ENCODE results near the gene ZNF646.
"Not testable (repeated sequence)": the region's sequence is repeated elsewhere in the genome, so short reads cannot be mapped to it uniquely, and the experiment has no call there.

ZNF646 gene

GRCh38 chr16:31088459-31089183 is 14.4 kb downstream of the ZNF646 start, which contains the start of gene PRSS53:
PRSS53 (minus strand) TSS chr16:31088943; CDS start chr16:31088809, 134 bp downstream.
- peaks cover 10% of the 10 kb centered on the region for H3K36me3 ChIP-seq (ENCODE audit: control insufficient read depth, insufficient read depth, low read length)

DNA sequence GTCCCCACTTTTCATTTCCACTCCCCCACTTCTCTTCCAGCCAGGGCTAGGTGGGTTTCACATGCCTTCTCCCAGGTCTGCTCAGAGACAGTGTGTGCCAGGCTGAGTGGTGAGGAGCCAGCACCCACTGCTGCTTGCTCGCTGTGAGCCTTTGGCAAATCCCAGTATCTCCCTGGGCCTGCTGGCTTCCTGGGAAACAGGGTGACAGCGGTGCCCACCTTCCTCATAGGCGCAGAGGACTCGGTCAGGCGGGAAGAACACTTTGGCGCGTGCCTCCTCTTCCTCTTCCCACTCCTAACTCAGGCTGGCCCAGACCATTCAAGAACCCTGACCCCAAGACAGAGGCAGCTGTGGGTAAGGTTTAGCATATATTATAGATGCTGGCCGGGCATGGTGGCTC is 15.0 kb downstream of the ZNF646 start:
- Histone ChIP-seq H3K9ac (ENCODE audit: low read depth, low read length) (no peak overlapping the region), H3K9me3 (ENCODE audit: control insufficient read depth, insufficient read depth, low read length) (no peaks in the 10 kb centered on the region), H3K27me3 (ENCODE audit: control insufficient read depth, insufficient read depth, low read length) (no peaks in the 10 kb centered on the region), H3K4me3 (ENCODE audit: low read depth, low read length) (no peak overlapping the region), H3K36me3 (ENCODE audit: control insufficient read depth, insufficient read depth, low read length) (peaks cover 10% of the 10 kb centered on the region), H3K4me1 (ENCODE audit: control insufficient read depth, insufficient read depth, low read length) (no peaks in the 10 kb centered on the region)

More at GRCh38 chr16:31088459-31089183, 14.4 kb downstream of the ZNF646 start, which contains the start of gene PRSS53:
- no peak within 1 kb of the TSS for H3K9ac ChIP-seq (ENCODE audit: low read depth, low read length)
- H3K4me1 ChIP-seq (ENCODE audit: control insufficient read depth, insufficient read depth, low read length) = no peaks in the 10 kb centered on the region
- no peaks in the 10 kb centered on the region for H3K9me3 ChIP-seq (ENCODE audit: control insufficient read depth, insufficient read depth, low read length)
- no peak within 1 kb of the TSS for H3K4me3 ChIP-seq (ENCODE audit: low read depth, low read length)
- H3K27me3 ChIP-seq (ENCODE audit: control insufficient read depth, insufficient read depth, low read length) = no peaks in the 10 kb centered on the region

- no peak overlapping the region for H3K4me3 ChIP-seq (ENCODE audit: low read depth, low read length)
- no peaks in the 10 kb centered on the region for H3K9me3 ChIP-seq (ENCODE audit: control insufficient read depth, insufficient read depth, low read length)
- peaks cover 10% of the 10 kb centered on the region for H3K36me3 ChIP-seq (ENCODE audit: control insufficient read depth, insufficient read depth, low read length)
- no peak overlapping the region for H3K9ac ChIP-seq (ENCODE audit: low read depth, low read length)
- no peaks in the 10 kb centered on the region for H3K4me1 ChIP-seq (ENCODE audit: control insufficient read depth, insufficient read depth, low read length)
- H3K27me3 ChIP-seq (ENCODE audit: control insufficient read depth, insufficient read depth, low read length) = no peaks in the 10 kb centered on the region
Observed at GRCh38 chr16:31090540-31090939, 16.3 kb downstream of the ZNF646 start.

DNA sequence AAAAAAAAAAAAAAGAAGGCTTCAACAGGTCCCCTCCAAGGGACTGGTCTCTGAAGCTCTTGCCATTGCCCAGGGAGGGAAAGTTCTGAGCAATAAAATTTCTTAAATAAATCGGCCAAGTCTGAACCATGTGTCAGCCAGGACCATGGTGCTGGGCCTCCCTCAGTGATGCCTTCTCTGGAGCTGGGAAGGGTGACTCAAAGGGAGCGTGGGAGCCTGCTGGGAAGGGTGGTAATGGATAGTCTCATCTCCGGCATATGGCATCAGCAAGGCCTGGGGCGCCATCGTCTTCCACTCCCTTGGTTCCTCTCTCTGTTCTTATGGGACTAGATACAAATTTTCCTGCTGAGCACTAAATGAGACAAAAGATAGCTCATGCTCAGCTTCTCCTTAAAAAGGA is 18.1 kb downstream of the ZNF646 start:
- no peak overlapping the region for H3K4me3 ChIP-seq (ENCODE audit: low read depth, low read length)
- H3K9me3 ChIP-seq (ENCODE audit: control insufficient read depth, insufficient read depth, low read length) = no peaks in the 10 kb centered on the region
- peaks cover 10% of the 10 kb centered on the region for H3K36me3 ChIP-seq (ENCODE audit: control insufficient read depth, insufficient read depth, low read length)
- no peak overlapping the region for H3K9ac ChIP-seq (ENCODE audit: low read depth, low read length)
- no peaks in the 10 kb centered on the region for H3K4me1 ChIP-seq (ENCODE audit: control insufficient read depth, insufficient read depth, low read length)
- no peaks in the 10 kb centered on the region for H3K27me3 ChIP-seq (ENCODE audit: control insufficient read depth, insufficient read depth, low read length)

GRCh38 chr16:31093132-31093703 is 19.0 kb downstream of the ZNF646 start:
- H3K9ac ChIP-seq (ENCODE audit: low read depth, low read length) = no peak overlapping the region
- no peaks in the 10 kb centered on the region for H3K4me1 ChIP-seq (ENCODE audit: control insufficient read depth, insufficient read depth, low read length)

DNA sequence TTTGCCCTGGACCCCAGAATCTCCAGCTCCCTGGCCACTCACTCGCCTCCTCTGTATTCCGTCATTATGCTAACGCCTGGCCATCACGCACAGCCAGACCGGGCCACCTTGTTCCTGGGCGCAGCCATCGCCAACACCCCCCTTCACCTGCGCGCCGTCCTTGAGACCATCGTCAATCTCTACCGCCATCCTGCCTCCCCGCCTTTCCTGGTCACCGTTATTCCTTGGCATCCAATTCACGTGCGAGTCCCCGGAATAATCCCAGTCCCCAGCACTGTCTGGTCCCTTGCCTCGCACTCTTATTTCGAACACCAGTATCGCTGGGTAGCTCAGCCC is 19.8 kb downstream of the ZNF646 start:
- Histone ChIP-seq H3K4me3 (ENCODE audit: low read depth, low read length) (peak overlapping the region; percentile 98), H3K4me1 (ENCODE audit: control insufficient read depth, insufficient read depth, low read length) (no peaks in the 10 kb centered on the region), H3K9ac (ENCODE audit: low read depth, low read length) (peak overlapping the region; percentile 85), H3K9me3 (ENCODE audit: control insufficient read depth, insufficient read depth, low read length) (no peaks in the 10 kb centered on the region), H3K27me3 (ENCODE audit: control insufficient read depth, insufficient read depth, low read length) (no peaks in the 10 kb centered on the region), H3K36me3 (ENCODE audit: control insufficient read depth, insufficient read depth, low read length) (peaks cover 10% of the 10 kb centered on the region)

More at GRCh38 chr16:31093132-31093703, 19.0 kb downstream of the ZNF646 start:
- Histone ChIP-seq H3K4me3 (ENCODE audit: low read depth, low read length) (peak overlapping the region; percentile 98), H3K9me3 (ENCODE audit: control insufficient read depth, insufficient read depth, low read length) (no peaks in the 10 kb centered on the region), H3K27me3 (ENCODE audit: control insufficient read depth, insufficient read depth, low read length) (no peaks in the 10 kb centered on the region), H3K36me3 (ENCODE audit: control insufficient read depth, insufficient read depth, low read length) (peaks cover 10% of the 10 kb centered on the region)

- Histone ChIP-seq H3K4me3 (ENCODE audit: low read depth, low read length) (peak within 1 kb of the TSS; percentile 98), H3K9me3 (ENCODE audit: control insufficient read depth, insufficient read depth, low read length) (no peaks in the 10 kb centered on the region), H3K36me3 (ENCODE audit: control insufficient read depth, insufficient read depth, low read length) (peaks cover 10% of the 10 kb centered on the region), H3K4me1 (ENCODE audit: control insufficient read depth, insufficient read depth, low read length) (no peaks in the 10 kb centered on the region), H3K9ac (ENCODE audit: low read depth, low read length) (peak within 1 kb of the TSS; percentile 85), H3K27me3 (ENCODE audit: control insufficient read depth, insufficient read depth, low read length) (no peaks in the 10 kb centered on the region)
Observed at GRCh38 chr16:31094424-31095120, 20.4 kb downstream of the ZNF646 start, which contains the start of gene VKORC1. VKORC1 (minus strand) TSS chr16:31094797; CDS start chr16:31094729, 68 bp downstream.

GRCh38 chr16:31099860-31100638 is 25.8 kb downstream of the ZNF646 start:
- Histone ChIP-seq H3K27me3 (ENCODE audit: control insufficient read depth, insufficient read depth, low read length) (no peaks in the 10 kb centered on the region), H3K36me3 (ENCODE audit: control insufficient read depth, insufficient read depth, low read length) (no peaks in the 10 kb centered on the region), H3K9ac (ENCODE audit: low read depth, low read length) (no peak overlapping the region), H3K4me3 (ENCODE audit: low read depth, low read length) (no peak overlapping the region), H3K9me3 (ENCODE audit: control insufficient read depth, insufficient read depth, low read length) (no peaks in the 10 kb centered on the region), H3K4me1 (ENCODE audit: control insufficient read depth, insufficient read depth, low read length) (no peaks in the 10 kb centered on the region)

- H3K9me3 ChIP-seq (ENCODE audit: control insufficient read depth, insufficient read depth, low read length); H3K9ac ChIP-seq (ENCODE audit: low read depth, low read length); H3K4me3 ChIP-seq (ENCODE audit: low read depth, low read length); H3K4me1 ChIP-seq (ENCODE audit: control insufficient read depth, insufficient read depth, low read length); H3K27me3 ChIP-seq (ENCODE audit: control insufficient read depth, insufficient read depth, low read length); H3K36me3 ChIP-seq (ENCODE audit: control insufficient read depth, insufficient read depth, low read length): not testable (repeated sequence)
Observed at GRCh38 chr16:31100876-31101641, 26.8 kb downstream of the ZNF646 start.

GRCh38 chr16:31105677-31106213 is 31.5 kb downstream of the ZNF646 start:
- Histone ChIP-seq H3K4me3 (ENCODE audit: low read depth, low read length) (no peak overlapping the region), H3K27me3 (ENCODE audit: control insufficient read depth, insufficient read depth, low read length) (peaks cover 2% of the 10 kb centered on the region), H3K36me3 (ENCODE audit: control insufficient read depth, insufficient read depth, low read length) (peaks cover 12% of the 10 kb centered on the region), H3K9ac (ENCODE audit: low read depth, low read length) (no peak overlapping the region), H3K4me1 (ENCODE audit: control insufficient read depth, insufficient read depth, low read length) (no peaks in the 10 kb centered on the region), H3K9me3 (ENCODE audit: control insufficient read depth, insufficient read depth, low read length) (no peaks in the 10 kb centered on the region)
